HG03064 (cell line): Measurements from ENCODE around the gene ACYP2.
"Not testable (repeated sequence)": the region's sequence is repeated elsewhere in the genome, so short reads cannot be mapped to it uniquely, and the experiment has no call there.

Experiments used
- ATAC-seq: cut with Tn5 transposase; IDR thresholded peaks from one replicate; pipeline ENCODE4 v1.9.1; 2021; ENCODE audit warnings: low read depth; ENCODE audit not compliant: unreplicated experiment

The ACYP2 gene

GRCh38 chr2:54115284-54116137 lies at the start of gene ACYP2:
Gene ACYP2 (plus strand): TSS chr2:54115615.
- ATAC-seq = peak; percentile 82

GRCh38 chr2:54065891-54066290 lies 49.5 kb upstream of the ACYP2 start:
- no peak for ATAC-seq

GRCh38 chr2:54067851-54068375 lies 47.5 kb upstream of the ACYP2 start:
- no peak for ATAC-seq

- not testable (repeated sequence) for ATAC-seq
Measured at GRCh38 chr2:54072483-54072882, 42.9 kb upstream of the ACYP2 start.

- no peak for ATAC-seq
Measured at GRCh38 chr2:54073796-54074195, 41.6 kb upstream of the ACYP2 start.

- ATAC-seq = no peak
Measured at GRCh38 chr2:54074606-54075341, 40.6 kb upstream of the ACYP2 start.

- no peak for ATAC-seq
Measured at GRCh38 chr2:54076586-54076985, 38.8 kb upstream of the ACYP2 start.

- ATAC-seq = no peak
Measured at GRCh38 chr2:54077088-54077900, 38.1 kb upstream of the ACYP2 start.

- no peak for ATAC-seq
Measured at GRCh38 chr2:54079331-54079730, 36.1 kb upstream of the ACYP2 start.

- peak; percentile 98 for ATAC-seq
Measured at GRCh38 chr2:54081574-54081973, 33.8 kb upstream of the ACYP2 start.

- no peak for ATAC-seq
Measured at GRCh38 chr2:54083021-54083420, 32.4 kb upstream of the ACYP2 start.

- ATAC-seq = no peak
Measured at GRCh38 chr2:54083445-54083844, 32.0 kb upstream of the ACYP2 start.

- ATAC-seq = no peak
Measured at GRCh38 chr2:54084600-54084999, 30.8 kb upstream of the ACYP2 start.

- no peak for ATAC-seq
Measured at GRCh38 chr2:54085069-54085468, 30.3 kb upstream of the ACYP2 start.

- no peak for ATAC-seq
Measured at GRCh38 chr2:54086157-54086556, 29.3 kb upstream of the ACYP2 start.

GRCh38 chr2:54088191-54088634 lies 27.2 kb upstream of the ACYP2 start:
- no peak for ATAC-seq

GRCh38 chr2:54088719-54089118 lies 26.7 kb upstream of the ACYP2 start:
- ATAC-seq = no peak

GRCh38 chr2:54090521-54091117 lies 24.8 kb upstream of the ACYP2 start:
- ATAC-seq = no peak

- no peak for ATAC-seq
Measured at GRCh38 chr2:54092940-54093339, 22.5 kb upstream of the ACYP2 start.

- ATAC-seq = not testable (repeated sequence)
Measured at GRCh38 chr2:54095406-54095805, 20.0 kb upstream of the ACYP2 start.
